Pancreas (tissue), 10 donors: Measurements from ENCODE around the gene GRM4. TPM values are rescaled to one million over a fixed set of nuclear protein-coding genes. Genes with fewer than 3 reads are reported as not detected.

Experiments used
- ATAC-seq, 4 donors: fragments of 200-7000 bp; cut with Tn5 transposase; one replicate each; pipeline versions ENCODE4 v1.8.0 to v1.9.1; 2020; ENCODE audit warnings: mild to moderate bottlenecking in 4 of 4, moderate library complexity in 4 of 4
- DNase-seq, 6 donors: peaks; one replicate each; pipeline ENCODE4 v3.0.0-alpha.2; 2020
- FAIRE-seq: peaks from 2 replicates; lab custom pipeline; 2012; peaks lifted over from hg19 to GRCh38; lab: Jason Lieb, UNC
- H3K27ac ChIP-seq, 4 donors: fragments of 200-600 bp; sonication (generic); 1 replicate in 3 of 4; 2 replicates in 1 of 4; pipeline versions ENCODE4 v1.5.0 to v1.8.0; 2020
- H3K27me3 ChIP-seq, 4 donors: fragments of 200-600 bp; one replicate each; pipeline ENCODE4 v1.8.0; 2021
- H3K36me3 ChIP-seq, 3 donors: fragments of 200-600 bp; sonication (generic) in 1 of 3; one replicate each; pipeline versions ENCODE4 v1.5.0 to v1.8.0; 2020 to 2021
- H3K4me1 ChIP-seq, 3 donors: fragments of 200-600 bp; one replicate each; pipeline ENCODE4 v1.8.0; 2021
- H3K4me3 ChIP-seq, 4 donors: fragments of 200-600 bp; sonication (generic) in 2 of 4; one replicate each; pipeline versions ENCODE4 v1.5.0 to v1.8.0; 2020 to 2021
- H3K9me3 ChIP-seq, 4 donors: fragments of 200-600 bp; one replicate each; pipeline ENCODE4 v1.8.0; 2021
- CTCF ChIP-seq, 4 donors: fragments of 200-600 bp; sonication (generic) in 3 of 4; IDR thresholded peaks; one replicate each; pipeline versions ENCODE4 v1.5.0 to v1.8.0; 2021; ENCODE audit warnings: antibody characterized with exemption in 4 of 4
- WGBS, 2 donors: extraction: QIAGEN DNeasy Blood & Tissue Kit; methylation state at CpG; one replicate each; pipeline ENCODE4 v1.1.7; 2013; 5-methylcytosine and 5-hydroxymethylcytosine counted together
- intact Hi-C, 3 donors: fragments of 100-400 bp; cut with DNase I; formaldehyde crosslinking; loops; one replicate each; pipeline versions ENCODE4 v1.11.1 to v1.14.2; 2022
- polyA plus RNA-seq, 2 donors: library from polyadenylated mRNA; stranded (reverse); fragments of 200-250 nt; gene quantifications; one replicate each; pipeline ENCODE4 v1.2.3, GENCODE V29; 2013
- total RNA-seq, 6 donors: library from RNA; stranded (reverse); fragmentation: NEBNext Ultra II Directional in 4 of 6; extraction: Animal tissue kit (Norgen Biotek cat#: 25700) in 4 of 6; gene quantifications; one replicate each; pipeline versions ENCODE4 v1.2.1 to v1.2.4, GENCODE V29; 2021 to 2023
- donor health status: healthy with polysubstance abuse.
- donor health status: DM: no; HTN: no; CAD: no; lungs with moderate emphysema.
- donor health status: DM: no; HTN: no; CAD: no.
- donor health status: control.
- donor health status: control.
- donor health status: Bipolar disorder and iron deficiency.
- donor health status: DM: yes; HTN: yes; CAD: no.
- donor health status: DM: no; HTN: no; CAD: no.
- donor health status: DM: no; HTN: no; CAD: no.
- donor health status: DM: yes; HTN: yes; CAD: no.

GRM4 gene
- total and polyA plus RNA-seq, 8 donors: 0.23 to 6.8 (median 1.3) TPM

- ATAC-seq (no peak), FAIRE-seq (no peak), DNase-seq (no peak)
- 88 to 91% methylated on average over 7 of the region's 7 CpGs for WGBS, 2 donors
- H3K9me3 ChIP-seq: no peaks in the 10 kb centered on the region
- H3K36me3 ChIP-seq: no peaks in the 10 kb centered on the region
- no peak for TF ChIP-seq CTCF (IDR thresholded peaks at IDR 0.05)
- no peaks in the 10 kb centered on the region for H3K4me1 ChIP-seq
- intact Hi-C loops: no loop called here
- no peaks in the 10 kb centered on the region for H3K27me3 ChIP-seq
- H3K27ac ChIP-seq: no peak overlapping the region
- no peak overlapping the region for H3K4me3 ChIP-seq
Observed at GRCh38 chr6:34100788-34101187, 45.1 kb downstream of the GRM4 start.

- no peak for FAIRE-seq
- Histone ChIP-seq H3K27me3 (no peaks in the 10 kb centered on the region), H3K27ac (no peak overlapping the region), H3K9me3 (no peaks in the 10 kb centered on the region), H3K4me1 (no peaks in the 10 kb centered on the region), H3K36me3 (no peaks in the 10 kb centered on the region), H3K4me3 (no peak overlapping the region)
- TF ChIP-seq CTCF (IDR thresholded peaks at IDR 0.05): no peak
- DNase-seq: no peak
- 79 to 81% methylated on average over 7 to 8 of the region's 8 CpGs for WGBS, 2 donors
- intact Hi-C loops: no loop called here
- ATAC-seq: no peak
Observed at GRCh38 chr6:34099878-34100277, 46.0 kb downstream of the GRM4 start.

- DNase-seq (no peak), ATAC-seq (no peak), FAIRE-seq (no peak)
- Histone ChIP-seq H3K36me3 (no peaks in the 10 kb centered on the region), H3K27me3 (no peaks in the 10 kb centered on the region), H3K4me1 (no peaks in the 10 kb centered on the region), H3K4me3 (no peak overlapping the region), H3K27ac (no peak overlapping the region), H3K9me3 (no peaks in the 10 kb centered on the region)
- intact Hi-C loops: no loop called here
- 62 to 64% methylated on average over 7 to 8 of the region's 8 CpGs for WGBS, 2 donors
- TF ChIP-seq CTCF (IDR thresholded peaks at IDR 0.05): no peak
Observed at GRCh38 chr6:34098045-34098936, 47.6 kb downstream of the GRM4 start.

- 42 to 43% methylated on average over 8 of the region's 8 CpGs for WGBS, 2 donors
- Histone ChIP-seq H3K27me3 (no peaks in the 10 kb centered on the region), H3K36me3 (no peaks in the 10 kb centered on the region), H3K4me3 (no peak overlapping the region), H3K4me1 (no peaks in the 10 kb centered on the region), H3K27ac (no peak overlapping the region), H3K9me3 (no peaks in the 10 kb centered on the region)
- intact Hi-C loops: no loop called here
- FAIRE-seq: no peak
- DNase-seq: no peak
- no peak for ATAC-seq
- no peak for TF ChIP-seq CTCF (IDR thresholded peaks at IDR 0.05)
Observed at GRCh38 chr6:34096814-34097213, 49.1 kb downstream of the GRM4 start.

GRCh38 chr6:34096193-34096592 lies 49.7 kb downstream of the GRM4 start:
- no peaks in the 10 kb centered on the region for H3K9me3 ChIP-seq
- DNase-seq: no peak
- H3K27ac ChIP-seq: no peak overlapping the region
- no peak for TF ChIP-seq CTCF (IDR thresholded peaks at IDR 0.05)
- H3K4me1 ChIP-seq: no peaks in the 10 kb centered on the region
- no peak overlapping the region for H3K4me3 ChIP-seq
- FAIRE-seq: no peak
- intact Hi-C loops: no loop called here
- H3K36me3 ChIP-seq: no peaks in the 10 kb centered on the region
- WGBS, 2 donors: 35 to 52% methylated on average over 5 of the region's 5 CpGs
- ATAC-seq: no peak
- H3K27me3 ChIP-seq: no peaks in the 10 kb centered on the region
